ENCODE measurements around the gene TSPAN14.

TSPAN14 gene

DNA sequence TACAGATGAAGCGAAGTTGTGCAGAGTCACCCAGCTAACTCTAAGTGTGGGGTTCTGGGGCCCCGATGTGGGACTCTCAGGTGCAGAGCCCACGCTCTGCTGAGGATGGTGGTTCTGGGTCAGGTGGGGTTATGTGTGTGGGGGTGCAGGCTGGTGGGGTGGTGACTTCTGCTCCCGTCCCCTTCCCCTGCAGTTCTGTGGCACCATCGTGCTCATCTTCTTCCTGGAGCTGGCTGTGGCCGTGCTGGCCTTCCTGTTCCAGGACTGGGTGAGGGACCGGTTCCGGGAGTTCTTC is 54.9 kb downstream of the TSPAN14 start:
- no peak for DNase-seq

DNA sequence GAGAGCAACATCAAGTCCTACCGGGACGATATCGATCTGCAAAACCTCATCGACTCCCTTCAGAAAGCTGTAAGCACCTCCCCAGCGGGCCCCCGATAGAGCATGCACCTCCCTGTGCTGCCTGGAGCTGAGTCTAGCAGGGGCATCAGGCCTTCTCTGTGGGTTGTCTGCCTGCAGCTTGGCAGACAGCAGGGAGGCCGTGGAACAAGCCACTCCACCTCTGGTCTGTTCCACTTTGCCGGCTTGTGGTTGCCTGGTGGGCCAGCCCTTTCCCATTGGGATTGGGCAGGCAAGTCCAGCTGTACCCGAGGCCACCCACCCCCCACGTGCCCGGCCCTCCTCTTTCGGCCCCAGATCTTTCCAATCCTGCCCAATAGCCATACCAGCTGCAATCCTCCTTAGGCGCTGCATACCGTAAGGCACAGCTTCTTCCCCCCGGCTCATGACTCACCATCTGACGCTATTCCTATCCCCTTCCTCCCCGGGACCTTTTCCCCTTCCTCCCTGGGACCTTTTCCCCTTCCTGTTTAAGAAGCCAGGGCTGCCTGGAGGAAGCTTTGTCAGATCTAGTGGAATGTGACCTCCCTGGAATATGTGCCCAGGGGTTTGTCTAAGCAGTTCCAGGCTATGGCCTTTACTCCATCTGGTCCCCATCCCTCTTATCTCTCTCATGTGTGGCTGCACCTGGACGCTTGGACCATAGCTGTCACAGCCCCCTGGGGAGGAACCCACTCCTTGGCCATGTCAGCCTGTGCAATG is 55.5 kb downstream of the TSPAN14 start:
- DNase-seq = peak; percentile 94

DNA sequence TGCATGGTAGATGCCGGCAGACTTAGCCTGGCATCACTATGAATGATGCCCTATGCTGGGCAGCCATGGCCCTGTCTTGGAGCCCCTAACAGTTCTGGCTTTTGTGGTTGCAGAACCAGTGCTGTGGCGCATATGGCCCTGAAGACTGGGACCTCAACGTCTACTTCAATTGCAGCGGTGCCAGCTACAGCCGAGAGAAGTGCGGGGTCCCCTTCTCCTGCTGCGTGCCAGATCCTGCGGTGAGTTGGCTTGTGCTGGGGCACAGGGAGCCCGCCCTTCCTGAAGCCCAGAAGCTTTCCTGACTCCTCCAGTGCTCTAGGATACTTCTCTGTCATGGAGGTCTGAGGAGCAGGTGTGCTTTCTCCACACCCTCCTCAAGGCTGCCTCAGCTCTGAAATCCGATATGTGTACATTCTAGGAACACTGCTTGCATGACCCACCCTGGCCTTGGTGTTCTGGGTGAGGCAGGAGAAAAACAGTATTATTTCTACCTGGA is 58.0 kb downstream of the TSPAN14 start:
- DNase-seq = no peak

DNA sequence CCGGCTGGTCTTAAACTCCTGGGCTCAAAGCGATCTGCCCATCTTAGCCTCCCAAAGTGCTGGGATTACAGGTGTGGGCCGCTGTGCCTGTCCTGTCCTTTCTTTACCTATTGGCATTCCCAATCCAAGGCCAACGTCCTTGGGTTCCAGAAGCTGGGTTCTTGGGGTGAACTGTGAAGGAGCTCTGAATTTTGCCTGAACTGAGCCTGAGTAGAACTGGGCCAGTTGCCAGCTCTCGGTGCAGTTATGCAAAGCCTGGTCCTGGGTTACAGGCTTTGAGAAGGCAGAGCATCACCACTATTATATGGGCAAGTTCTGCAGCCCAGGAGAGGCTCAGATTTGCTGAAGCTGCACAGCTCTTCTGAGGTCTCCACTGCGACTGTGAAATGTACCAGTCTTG is 59.0 kb downstream of the TSPAN14 start:
- no peak for DNase-seq

DNA sequence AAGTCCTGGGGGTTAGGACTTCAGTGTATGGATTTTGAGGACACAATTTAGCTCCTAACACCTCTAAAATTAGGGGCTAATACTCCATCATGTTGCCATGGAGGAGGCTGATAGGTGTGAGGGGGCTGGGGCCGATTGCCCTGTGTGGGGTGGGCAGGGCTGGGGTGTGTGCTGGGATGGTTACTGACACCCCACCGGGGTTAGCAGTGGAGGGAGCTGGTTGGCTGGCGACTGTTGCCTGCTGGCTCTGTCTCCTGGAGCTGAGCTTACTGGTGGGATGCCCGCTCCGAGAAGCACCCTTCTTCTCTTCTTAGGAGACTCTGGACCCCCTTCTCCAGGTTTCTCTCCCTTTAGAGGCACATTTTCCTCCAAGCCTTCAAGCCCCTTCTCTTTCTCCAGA is 61.4 kb downstream of the TSPAN14 start:
- no peak for DNase-seq

DNA sequence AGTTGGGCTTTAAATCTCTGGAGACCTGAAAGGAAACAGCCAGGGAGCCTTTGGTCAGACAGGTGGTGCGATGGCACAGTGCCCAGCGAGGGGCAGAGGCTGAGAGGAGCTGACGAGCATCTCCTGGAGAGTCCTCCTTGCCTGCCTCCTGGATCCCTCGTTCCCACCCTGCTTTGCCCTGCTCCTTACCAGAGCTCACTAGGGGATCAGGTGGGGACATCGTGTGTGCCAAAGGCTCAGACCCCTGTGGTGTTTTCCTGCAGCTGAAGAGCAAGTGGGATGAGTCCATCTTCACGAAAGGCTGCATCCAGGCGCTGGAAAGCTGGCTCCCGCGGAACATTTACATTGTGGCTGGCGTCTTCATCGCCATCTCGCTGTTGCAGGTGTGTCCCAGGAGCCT is 61.8 kb downstream of the TSPAN14 start:
- no peak for DNase-seq

DNA sequence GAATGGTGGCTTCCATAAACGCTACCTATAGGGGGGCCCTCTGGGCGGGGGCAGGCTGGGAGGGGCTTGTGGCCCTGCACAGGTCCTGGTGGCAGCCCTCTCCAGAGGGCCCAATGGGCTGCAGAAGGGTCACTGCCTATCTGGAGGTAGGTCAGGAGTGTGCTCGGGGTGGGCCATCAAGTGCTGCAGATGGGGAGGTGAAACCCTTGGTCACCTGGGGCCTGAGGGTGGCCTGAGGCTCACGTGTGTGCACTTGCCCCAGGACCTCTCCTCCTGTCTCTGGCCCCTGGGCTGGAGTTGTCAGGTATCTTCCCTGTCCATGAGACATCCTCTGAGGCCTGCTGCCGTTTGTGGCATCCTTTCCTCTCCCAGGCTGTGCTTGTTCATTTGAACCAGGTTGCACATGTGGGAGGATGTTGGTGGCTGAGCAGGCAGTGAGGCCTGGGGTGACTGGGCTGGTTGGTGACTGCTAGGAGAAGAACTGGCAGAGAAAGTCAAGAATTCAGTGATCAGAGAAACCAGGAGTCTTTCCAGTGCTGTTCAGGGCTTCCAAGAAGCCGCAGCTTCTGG is 62.5 kb downstream of the TSPAN14 start:
- no peak for DNase-seq

DNA sequence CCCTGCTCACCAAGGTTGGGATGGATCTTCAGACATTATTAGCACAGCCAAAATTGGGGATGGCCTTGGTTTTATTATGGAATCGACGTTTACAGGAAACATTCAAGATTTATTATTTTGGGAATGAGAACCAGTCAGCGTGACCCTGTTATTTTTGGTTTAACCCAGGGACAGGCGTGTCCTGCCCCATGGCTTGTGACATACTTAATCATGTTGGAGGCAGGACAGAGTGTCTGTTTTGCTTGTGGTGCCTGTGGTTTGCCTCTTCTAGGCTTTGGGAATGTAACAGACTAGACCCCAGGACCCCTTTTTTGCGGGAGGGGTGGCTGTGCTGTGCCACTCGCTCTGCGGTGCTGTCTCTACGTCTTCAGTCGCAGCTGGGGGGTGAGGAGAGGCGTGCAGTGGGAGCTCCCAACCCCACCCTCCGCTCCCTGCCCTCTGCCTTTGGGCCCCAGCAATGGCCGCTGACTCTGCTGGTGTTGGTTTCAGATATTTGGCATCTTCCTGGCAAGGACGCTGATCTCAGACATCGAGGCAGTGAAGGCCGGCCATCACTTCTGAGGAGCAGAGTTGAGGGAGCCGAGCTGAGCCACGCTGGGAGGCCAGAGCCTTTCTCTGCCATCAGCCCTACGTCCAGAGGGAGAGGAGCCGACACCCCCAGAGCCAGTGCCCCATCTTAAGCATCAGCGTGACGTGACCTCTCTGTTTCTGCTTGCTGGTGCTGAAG is 63.5 kb downstream of the TSPAN14 start:
- no peak for DNase-seq

DNA sequence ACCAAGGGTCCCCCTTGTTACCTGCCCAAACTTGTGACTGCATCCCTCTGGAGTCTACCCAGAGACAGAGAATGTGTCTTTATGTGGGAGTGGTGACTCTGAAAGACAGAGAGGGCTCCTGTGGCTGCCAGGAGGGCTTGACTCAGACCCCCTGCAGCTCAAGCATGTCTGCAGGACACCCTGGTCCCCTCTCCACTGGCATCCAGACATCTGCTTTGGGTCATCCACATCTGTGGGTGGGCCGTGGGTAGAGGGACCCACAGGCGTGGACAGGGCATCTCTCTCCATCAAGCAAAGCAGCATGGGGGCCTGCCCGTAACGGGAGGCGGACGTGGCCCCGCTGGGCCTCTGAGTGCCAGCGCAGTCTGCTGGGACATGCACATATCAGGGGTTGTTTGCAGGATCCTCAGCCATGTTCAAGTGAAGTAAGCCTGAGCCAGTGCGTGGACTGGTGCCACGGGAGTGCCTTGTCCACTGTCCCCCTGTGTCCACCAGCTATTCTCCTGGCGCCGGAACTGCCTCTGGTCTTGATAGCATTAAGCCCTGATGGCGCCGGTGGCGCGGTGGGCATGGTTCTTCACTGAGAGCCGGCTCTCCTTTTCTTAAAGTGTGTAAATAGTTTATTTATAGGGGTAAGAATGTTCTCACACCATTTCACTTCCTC is 64.2 kb downstream of the TSPAN14 start:
- DNase-seq = no peak

DNA sequence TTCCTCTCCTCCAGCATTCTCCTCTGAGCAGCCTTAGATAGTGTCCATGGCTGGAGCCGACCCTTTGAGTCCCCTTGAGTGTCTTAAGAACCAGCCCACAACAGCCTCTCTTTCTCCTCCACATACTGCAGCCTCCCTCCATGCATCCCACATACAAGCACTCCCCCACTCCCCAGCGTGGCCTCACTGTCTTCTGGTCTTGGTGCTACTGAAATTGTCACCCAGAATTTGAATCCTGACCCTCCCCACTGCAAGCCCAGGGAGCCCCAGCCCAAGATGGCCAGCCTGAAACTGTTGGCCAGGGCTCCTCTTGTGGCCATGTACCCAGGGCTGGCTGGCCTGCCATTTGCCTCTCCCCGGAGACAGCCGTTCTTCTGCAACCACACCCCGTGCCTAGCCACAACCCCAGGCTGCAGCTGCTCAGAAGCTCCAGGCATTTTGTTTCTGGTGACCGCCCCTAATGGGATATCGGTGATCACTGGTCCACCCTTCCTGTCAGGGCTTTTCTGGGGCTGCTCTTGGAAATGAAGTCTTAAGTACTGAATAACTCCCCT is 64.8 kb downstream of the TSPAN14 start:
- no peak for DNase-seq

DNA sequence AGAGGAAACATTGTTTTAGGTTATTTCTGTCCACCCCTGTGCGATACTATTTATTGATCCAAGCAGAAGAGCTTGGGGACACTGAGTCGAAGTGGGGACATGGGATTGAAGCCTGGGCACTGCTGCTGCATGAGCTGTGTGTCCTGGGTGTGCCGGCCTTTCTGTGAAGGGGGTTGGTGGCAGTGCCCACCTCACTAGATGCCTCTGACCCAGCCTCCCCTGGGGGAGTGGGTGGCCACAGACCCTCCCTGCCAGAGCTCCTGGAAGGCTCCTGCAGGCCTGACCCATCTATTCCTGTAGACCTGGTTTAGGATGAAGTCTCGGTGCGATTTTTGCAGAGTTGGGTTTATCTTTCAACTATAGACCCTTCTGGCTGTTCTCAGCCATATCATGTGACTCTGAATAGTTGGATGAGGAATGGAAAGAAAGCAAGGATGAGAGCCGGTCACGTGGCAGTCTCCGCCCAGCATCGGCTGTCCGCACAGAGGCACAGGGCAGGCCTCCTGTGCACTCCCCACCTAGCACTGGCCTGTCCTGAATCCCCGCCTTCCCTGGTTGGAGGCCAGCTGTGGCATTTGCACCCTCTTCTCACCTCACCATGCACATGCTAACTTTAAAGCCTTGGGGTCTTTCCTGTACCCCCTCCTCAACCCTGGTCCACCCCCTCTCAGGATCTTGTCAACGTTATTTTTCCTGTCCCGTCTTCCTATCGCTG is 66.0 kb downstream of the TSPAN14 start:
- no peak for DNase-seq

DNA sequence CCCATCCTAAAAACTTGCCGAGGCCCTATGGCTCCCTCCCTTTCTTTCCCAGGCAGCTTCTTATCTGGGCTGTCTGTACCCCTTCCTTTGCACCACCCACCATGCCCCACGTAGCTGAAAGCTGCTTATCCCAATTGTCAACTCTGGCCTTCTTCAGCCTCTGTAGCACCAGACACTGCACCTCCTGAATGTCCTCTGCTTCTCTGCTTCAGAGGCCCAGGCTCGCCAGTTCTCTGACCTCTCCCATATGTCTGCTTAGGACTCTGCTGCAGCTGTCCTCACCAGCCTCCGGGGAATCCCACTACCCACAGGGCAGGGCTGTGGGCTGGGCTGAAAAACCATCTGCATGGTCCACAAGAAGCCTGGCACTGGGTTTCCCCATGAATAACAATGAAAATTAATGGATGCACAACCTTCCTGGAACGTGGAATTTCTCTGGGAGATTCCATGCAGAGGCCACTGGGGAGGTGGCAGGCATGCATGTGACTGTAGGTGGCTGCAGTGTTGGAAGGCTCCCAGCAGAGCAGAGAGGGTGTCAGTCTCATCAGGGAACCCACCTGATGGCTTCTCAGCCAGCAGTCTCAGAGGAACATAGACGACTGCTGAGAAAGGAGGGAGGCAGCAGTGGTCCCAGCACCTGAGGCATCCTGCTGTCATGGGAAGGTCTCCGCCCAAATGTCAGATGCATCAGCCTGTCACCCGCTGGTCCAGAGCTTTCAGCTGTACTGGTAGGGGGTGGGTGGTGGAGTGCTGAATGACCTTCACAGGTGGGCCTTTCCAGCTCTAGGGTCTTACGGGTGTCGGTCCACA is 66.8 kb downstream of the TSPAN14 start:
- no peak for DNase-seq

DNA sequence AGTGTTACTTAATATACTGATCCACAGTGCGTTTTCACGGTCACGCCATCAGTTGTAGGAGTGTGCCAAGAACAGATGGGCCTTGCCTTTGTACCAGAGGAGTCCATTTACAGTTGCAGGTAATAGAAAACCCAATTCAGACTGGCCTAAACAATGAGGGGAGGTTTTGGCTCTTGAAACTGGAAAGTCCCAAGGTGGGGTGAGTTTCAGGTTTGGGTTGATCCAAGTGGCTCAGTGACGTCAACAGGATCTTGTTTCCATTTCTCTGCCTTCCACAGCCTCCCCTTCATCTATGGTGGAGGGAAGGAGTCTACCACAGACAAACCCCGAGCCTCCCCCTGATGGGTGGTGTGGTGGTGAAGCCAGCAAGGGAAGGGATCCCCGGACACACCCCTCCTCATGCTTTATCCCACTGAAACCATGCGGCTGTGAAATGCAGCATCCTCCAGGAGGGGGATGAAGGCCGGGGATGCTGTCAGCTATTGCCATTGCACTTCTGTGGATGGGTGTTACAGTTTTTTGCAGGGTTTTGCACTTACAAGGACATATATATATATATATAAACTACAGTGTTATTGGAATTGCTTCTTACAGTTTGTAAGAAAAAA is 68.8 kb downstream of the TSPAN14 start:
- DNase-seq = no peak

DNA sequence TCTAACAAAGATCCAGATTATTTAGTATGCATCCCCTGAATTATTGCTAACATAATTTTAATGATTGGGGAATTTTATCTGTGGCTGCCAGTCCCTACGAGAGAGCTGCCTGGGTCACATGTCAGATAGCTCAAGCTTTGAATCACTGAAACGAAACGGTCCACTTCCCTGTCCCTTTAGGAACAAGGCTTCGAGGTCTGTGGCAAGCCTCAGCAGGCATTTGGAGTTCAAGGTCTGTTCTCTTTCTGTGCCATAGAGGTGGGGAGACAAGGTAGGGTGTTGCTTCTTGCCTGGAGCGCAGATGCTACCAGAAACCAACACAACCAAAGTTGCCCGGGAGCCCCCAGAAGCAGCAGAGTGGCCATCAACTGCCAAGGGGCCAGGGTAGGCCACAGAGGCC is 69.7 kb downstream of the TSPAN14 start:
- DNase-seq = no peak

DNA sequence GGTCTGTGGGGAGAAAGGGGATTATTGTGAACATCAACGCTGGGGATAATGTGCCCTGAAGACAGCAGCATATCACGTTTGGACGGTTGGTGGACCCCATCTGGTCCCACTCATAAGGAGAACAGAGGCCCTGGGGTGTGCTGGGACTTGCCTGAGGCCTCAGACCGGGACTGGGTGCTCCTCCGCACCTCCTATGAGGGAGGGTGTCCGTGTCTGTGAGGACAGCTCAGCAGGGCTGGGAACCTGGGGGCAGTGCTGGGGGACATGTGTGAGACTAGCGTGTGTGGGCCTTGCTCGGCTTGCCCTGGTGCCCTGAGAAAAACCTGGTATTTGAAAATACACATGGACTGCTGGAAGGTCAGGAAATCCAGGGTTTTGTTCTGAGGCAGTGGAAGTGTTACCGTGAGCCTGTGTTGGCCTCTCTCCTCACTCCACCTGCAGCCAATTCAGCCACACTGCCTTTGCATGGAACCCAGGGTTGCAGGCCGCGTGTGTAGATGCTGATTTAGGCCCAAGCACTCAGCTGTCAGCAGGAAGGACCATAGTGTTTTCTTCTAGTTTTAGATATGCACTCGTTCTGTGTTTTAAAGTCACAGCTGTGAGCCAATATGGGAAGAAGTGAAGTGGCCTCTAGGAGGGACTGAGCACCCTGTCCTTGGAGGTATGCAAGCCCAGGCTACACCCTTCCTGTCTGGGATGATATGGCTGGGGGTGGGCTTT is 70.2 kb downstream of the TSPAN14 start:
- DNase-seq = no peak

DNA sequence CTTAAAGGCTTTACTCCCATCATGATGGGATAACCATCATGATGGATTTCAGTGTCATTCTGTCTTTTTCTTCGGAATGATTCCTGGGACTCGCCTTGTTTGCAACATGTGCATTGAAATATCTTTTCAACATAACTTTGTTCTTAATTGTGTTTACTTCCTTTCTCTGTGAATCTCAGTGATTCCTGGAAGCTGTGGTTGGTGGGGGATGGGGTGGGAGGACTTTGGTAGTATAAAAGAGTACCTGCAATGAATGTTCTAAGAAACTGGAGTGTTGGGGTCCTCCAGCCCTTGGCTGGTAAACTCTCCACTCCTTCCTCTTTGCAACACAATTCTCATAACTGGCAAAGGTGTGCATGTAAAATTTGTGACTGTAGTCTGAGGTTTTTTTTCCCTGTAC is 72.1 kb downstream of the TSPAN14 start:
- DNase-seq = no peak

DNA sequence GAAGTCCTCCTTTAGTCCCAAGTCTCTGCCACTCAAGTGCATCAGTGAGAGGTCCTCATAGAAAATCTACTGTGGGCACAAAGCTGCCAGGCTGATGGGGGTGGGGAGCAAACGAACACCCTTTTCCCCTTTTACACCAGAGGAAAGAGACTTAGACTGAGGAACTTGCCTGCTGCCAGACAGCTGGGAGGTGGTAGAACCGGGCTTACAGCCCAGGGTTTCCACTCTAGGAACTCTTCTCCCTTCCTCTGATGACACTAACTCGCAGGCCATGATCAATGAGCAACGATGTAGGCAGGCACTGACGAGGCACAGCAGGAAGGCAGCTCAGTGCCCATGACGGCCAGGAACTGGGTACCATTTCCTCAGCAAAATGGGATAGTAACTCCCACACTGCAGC is 72.6 kb downstream of the TSPAN14 start:
- DNase-seq = no peak

DNA sequence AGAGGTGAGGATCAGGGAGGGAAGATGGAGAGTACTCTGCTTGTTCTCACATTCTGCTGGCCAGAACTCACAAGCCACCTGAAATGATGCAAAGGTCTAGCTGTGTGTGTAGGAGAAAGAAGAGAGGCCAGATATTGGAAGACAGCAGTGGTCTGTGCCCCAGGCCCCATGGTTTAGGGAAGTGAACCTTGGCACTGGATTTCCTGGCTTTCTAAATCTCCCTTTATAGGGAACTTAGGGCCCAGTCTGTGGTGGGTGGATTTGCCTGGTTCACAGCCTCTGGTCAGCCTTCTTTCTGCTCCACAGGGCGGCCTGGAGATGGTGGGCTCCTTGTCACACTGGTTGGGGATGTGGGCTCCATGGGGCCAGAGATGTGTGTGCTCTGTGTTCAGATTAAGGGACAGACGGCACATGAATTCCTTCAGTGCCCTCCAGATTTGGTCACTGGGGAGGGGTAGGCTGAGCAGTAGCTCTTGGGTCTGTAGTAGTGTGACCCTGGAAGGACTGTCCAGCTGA is 74.1 kb downstream of the TSPAN14 start:
- no peak for DNase-seq

DNA sequence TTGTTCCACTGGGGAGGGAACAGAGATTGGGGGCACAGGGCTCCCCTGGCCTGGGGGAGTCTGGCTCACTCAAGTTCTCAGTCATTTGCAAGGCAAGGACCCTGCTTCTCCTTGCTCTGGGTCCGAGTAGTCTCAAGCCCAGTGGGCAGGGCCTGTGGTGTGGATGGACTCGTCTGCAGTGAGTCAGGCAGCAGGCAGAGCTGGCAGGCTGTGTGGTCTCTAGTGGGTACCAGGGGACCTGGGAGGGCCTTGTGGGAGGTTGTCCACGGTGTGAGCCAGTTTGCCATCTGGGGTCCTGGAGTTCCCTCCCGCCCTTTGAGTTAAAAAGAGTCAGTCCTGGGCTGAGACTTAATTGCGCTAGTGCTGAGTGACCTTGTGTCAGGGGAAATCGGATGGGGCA is 74.8 kb downstream of the TSPAN14 start:
- DNase-seq = no peak

DNA sequence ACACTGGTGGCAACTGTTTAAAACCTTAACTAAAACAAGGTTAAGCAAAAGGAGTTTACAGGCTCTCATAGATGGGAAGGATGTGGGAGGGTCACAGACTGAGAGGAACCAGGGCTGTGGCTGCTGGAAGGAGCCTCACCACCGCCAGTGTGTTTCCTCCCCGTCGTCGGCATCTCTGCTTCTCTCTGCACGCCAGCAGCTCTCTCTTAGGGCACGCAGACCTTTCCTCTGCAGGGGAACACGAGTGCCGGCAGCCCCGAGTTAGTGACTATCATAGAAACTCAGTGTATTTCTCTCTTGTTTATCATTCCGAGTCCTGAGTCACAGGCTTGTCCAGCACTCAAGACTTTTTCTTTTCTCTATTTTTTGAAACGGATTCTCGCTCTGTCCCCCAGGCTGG is 75.5 kb downstream of the TSPAN14 start:
- no peak for DNase-seq

DNA sequence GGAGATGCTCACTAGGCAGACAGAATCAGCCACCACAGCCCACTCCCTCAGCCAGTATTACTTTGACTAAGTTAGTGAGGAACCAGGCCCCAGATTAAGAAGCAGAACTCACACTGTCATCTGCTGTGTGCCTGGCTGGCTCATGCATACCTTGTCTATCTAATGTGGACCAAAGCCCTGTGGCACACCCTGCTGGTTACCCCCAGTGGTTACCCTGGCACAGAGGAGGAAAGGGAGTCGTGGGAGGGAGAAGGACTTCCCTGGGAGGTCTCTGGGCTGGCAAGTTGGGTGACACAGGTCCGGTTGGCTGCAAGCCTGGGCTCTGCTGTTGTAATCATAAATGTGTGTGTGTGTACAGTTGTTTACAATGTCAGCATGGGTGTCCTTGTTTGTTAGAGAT is 76.1 kb downstream of the TSPAN14 start:
- no peak for DNase-seq
